NK-92 treated with Interleukin-12 subunit alpha and Interleukin-12 subunit beta, amount 100 ng/mL, for 24 hours (cell line): ENCODE data around the gene CDPF1.
"Not testable (repeated sequence)": the region's sequence is repeated elsewhere in the genome, so short reads cannot be mapped to it uniquely, and the experiment has no call there.

Source experiments
- DNase-seq: peaks from one replicate; lab custom pipeline; 2025; lab: John Stamatoyannopoulos, UW

The CDPF1 gene

GRCh38 chr22:46224898-46225290 is 25.2 kb downstream of the CDPF1 start:
- DNase-seq: no peak

GRCh38 chr22:46224044-46224897 is 25.8 kb downstream of the CDPF1 start:
- peak; percentile 16 for DNase-seq

- no peak for DNase-seq
Observed at GRCh38 chr22:46220921-46221320, 29.2 kb downstream of the CDPF1 start.

- DNase-seq: no peak
Observed at GRCh38 chr22:46219636-46220035, 30.5 kb downstream of the CDPF1 start.

- DNase-seq: no peak
Observed at GRCh38 chr22:46214616-46215015, 35.5 kb downstream of the CDPF1 start.

- DNase-seq: no peak
Observed at GRCh38 chr22:46214149-46214548, 35.9 kb downstream of the CDPF1 start.

GRCh38 chr22:46213052-46213451 is 37.0 kb downstream of the CDPF1 start:
- no peak for DNase-seq

- DNase-seq: no peak
Observed at GRCh38 chr22:46212195-46212594, 37.9 kb downstream of the CDPF1 start.

GRCh38 chr22:46209262-46209661 is 40.8 kb downstream of the CDPF1 start:
- no peak for DNase-seq

GRCh38 chr22:46203601-46203980 is 46.5 kb downstream of the CDPF1 start:
- DNase-seq: no peak

GRCh38 chr22:46202897-46203600 is 47.0 kb downstream of the CDPF1 start:
- DNase-seq: no peak

GRCh38 chr22:46201059-46201757 is 48.9 kb downstream of the CDPF1 start:
- peak; percentile 17 for DNase-seq

GRCh38 chr22:46198806-46199205 is 51.3 kb downstream of the CDPF1 start:
- DNase-seq: not testable (repeated sequence)

GRCh38 chr22:46198274-46198673 is 51.8 kb downstream of the CDPF1 start:
- DNase-seq: no peak

GRCh38 chr22:46196278-46196677 is 53.8 kb downstream of the CDPF1 start:
- DNase-seq: no peak

GRCh38 chr22:46195487-46196165 is 54.5 kb downstream of the CDPF1 start:
- DNase-seq: no peak
